ENCODE results near the gene FAM72A.
"Not testable (repeated sequence)": the region's sequence is repeated elsewhere in the genome, so short reads cannot be mapped to it uniquely, and the experiment has no call there.

FAM72A gene

GRCh38 chr1:206215600-206216392 lies 13.2 kb upstream of the FAM72A start:
- DNase-seq: not testable (repeated sequence)

GRCh38 chr1:206210802-206211201 lies 8.2 kb upstream of the FAM72A start:
- DNase-seq: not testable (repeated sequence)

- DNase-seq: not testable (repeated sequence)
Observed at GRCh38 chr1:206205569-206205968, 2.9 kb upstream of the FAM72A start.

GRCh38 chr1:206204871-206205270 lies 2.2 kb upstream of the FAM72A start:
- not testable (repeated sequence) for DNase-seq

GRCh38 chr1:206204159-206204511 lies 1.5 kb upstream of the FAM72A start:
- not testable (repeated sequence) for DNase-seq

GRCh38 chr1:206203364-206204158 lies 922 bp upstream of the FAM72A start, which contains the start of gene SRGAP2:
SRGAP2 (plus strand) TSS chr1:206203541; CDS start chr1:206205971, 2,430 bp downstream.
- peak; percentile 31 for DNase-seq

- DNase-seq: not testable (repeated sequence)
Observed at GRCh38 chr1:206196748-206197424, 5.8 kb downstream of the FAM72A start.

- DNase-seq: not testable (repeated sequence)
Observed at GRCh38 chr1:206195182-206195581, 7.5 kb downstream of the FAM72A start.

- DNase-seq: not testable (repeated sequence)
Observed at GRCh38 chr1:206186826-206187225, 15.8 kb downstream of the FAM72A start.

- not testable (repeated sequence) for DNase-seq
Observed at GRCh38 chr1:206185778-206186177, 16.9 kb downstream of the FAM72A start.

- not testable (repeated sequence) for DNase-seq
Observed at GRCh38 chr1:206183788-206184187, 18.9 kb downstream of the FAM72A start.

- not testable (repeated sequence) for DNase-seq
Observed at GRCh38 chr1:206182368-206183317, 20.0 kb downstream of the FAM72A start.

- DNase-seq: not testable (repeated sequence)
Observed at GRCh38 chr1:206179666-206180065, 23.0 kb downstream of the FAM72A start.

- not testable (repeated sequence) for DNase-seq
Observed at GRCh38 chr1:206178061-206178989, 24.3 kb downstream of the FAM72A start.

GRCh38 chr1:206176114-206176502 lies 26.5 kb downstream of the FAM72A start:
- peak; percentile 14 for DNase-seq

GRCh38 chr1:206175459-206176113 lies 27.1 kb downstream of the FAM72A start:
- not testable (repeated sequence) for DNase-seq

GRCh38 chr1:206174182-206174868 lies 28.3 kb downstream of the FAM72A start:
- DNase-seq: not testable (repeated sequence)

GRCh38 chr1:206173110-206173719 lies 29.4 kb downstream of the FAM72A start:
- DNase-seq: not testable (repeated sequence)

- DNase-seq: not testable (repeated sequence)
Observed at GRCh38 chr1:206169794-206170193, 32.8 kb downstream of the FAM72A start.
